Measurements from ENCODE around the gene LRRC38. TPM values are rescaled to one million over a fixed set of nuclear protein-coding genes. Genes with fewer than 3 reads are reported as not detected.

The LRRC38 gene
- total and polyA plus RNA-seq, 9 donors = 0.10 to 0.44 (median 0.27) TPM; not detected in 6

DNA sequence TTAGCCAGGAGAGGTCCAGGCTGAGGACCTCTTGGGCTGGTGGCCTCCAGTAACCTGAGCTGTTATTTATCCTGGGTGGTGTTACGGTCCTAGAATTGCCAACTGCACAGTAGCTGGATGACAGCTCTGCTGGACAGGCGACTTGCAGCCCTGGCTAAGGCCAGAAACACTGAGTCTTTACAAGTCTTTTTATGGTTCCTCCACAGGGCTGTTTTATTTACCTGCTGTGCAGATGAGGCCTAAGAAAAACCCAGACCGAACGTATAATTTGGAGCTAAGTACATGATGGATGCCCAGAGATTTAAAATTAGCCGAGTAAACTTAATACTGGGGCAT lies 30.4 kb upstream of the LRRC38 start:
- Histone ChIP-seq H3K36me3 (no peaks in the 10 kb centered on the region), H3K4me3 (no peak overlapping the region), H3K27ac (no peak overlapping the region), H3K27me3 (no peaks in the 10 kb centered on the region), H3K4me1 (ENCODE audit: insufficient read depth) (peaks cover 4% of the 10 kb centered on the region), H3K9me3 (no peaks in the 10 kb centered on the region)
- WGBS, 3 donors = 69 to 71% (median 70%) methylated on average over 5 of the region's 5 CpGs
- TF ChIP-seq EP300 (IDR thresholded peaks at IDR 0.05) (no peak), POLR2A (IDR thresholded peaks at IDR 0.05) (no peak)
- TF ChIP-seq, protein P1, sequence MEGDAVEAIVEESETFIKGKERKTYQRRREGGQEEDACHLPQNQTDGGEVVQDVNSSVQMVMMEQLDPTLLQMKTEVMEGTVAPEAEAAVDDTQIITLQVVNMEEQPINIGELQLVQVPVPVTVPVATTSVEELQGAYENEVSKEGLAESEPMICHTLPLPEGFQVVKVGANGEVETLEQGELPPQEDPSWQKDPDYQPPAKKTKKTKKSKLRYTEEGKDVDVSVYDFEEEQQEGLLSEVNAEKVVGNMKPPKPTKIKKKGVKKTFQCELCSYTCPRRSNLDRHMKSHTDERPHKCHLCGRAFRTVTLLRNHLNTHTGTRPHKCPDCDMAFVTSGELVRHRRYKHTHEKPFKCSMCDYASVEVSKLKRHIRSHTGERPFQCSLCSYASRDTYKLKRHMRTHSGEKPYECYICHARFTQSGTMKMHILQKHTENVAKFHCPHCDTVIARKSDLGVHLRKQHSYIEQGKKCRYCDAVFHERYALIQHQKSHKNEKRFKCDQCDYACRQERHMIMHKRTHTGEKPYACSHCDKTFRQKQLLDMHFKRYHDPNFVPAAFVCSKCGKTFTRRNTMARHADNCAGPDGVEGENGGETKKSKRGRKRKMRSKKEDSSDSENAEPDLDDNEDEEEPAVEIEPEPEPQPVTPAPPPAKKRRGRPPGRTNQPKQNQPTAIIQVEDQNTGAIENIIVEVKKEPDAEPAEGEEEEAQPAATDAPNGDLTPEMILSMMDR (IDR thresholded peaks at IDR 0.05) = no peak
- DNase-seq = no peak
- intact Hi-C loops (cut with DNase I) = no loop called here

DNA sequence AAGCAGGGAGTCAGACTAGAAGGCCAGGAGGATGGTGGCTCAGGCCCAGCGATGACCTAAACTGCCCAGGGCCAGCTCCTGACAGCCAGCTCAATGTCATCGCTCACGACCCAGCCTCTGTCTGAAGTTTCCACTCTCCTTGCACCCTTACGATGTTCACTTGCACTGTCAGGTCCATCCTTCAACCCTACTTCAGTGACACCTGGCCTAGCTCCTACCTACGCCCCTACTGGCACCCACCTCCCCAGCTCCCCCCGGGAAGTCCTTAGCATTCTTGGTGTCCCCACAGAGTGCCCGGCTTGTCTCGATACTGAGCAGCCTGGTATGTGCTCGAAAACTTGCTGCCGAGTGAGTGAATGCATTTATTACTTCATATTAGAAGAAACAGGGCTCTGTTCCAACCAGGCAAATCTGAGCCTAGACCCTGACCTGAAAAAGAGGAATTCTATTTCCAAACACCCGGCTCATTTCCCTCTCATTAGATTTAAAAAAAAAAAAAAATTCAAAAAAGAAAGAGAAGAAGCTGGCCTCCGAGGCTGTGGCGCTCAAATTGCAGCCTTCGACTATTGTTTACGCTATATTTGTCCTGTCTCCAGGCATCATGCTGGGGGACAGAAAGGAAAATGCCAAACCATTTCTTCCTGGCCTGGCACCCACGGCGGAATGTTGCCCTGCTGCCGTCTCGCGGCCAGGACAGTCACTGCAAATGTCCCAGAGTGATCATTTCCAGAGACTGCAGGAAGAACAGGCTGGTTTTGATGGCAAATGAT lies 29.8 kb upstream of the LRRC38 start:
- WGBS, 3 donors = 31 to 47% (median 36%) methylated on average over 20 of the region's 20 CpGs
- Histone ChIP-seq H3K27ac (no peak overlapping the region), H3K4me1 (ENCODE audit: insufficient read depth) (peaks cover 4% of the 10 kb centered on the region), H3K9me3 (no peaks in the 10 kb centered on the region), H3K4me3 (no peak overlapping the region), H3K36me3 (no peaks in the 10 kb centered on the region), H3K27me3 (no peaks in the 10 kb centered on the region)
- no peak for TF ChIP-seq POLR2A (IDR thresholded peaks at IDR 0.05)
- no peak for TF ChIP-seq EP300 (IDR thresholded peaks at IDR 0.05)
- TF ChIP-seq, protein P1 (IDR thresholded peaks at IDR 0.05) = peak in 1 of 3 donors; percentile 38
- intact Hi-C loops (cut with DNase I) = no loop called here
- peak; percentile 19 to 65 (median 34) for DNase-seq

DNA sequence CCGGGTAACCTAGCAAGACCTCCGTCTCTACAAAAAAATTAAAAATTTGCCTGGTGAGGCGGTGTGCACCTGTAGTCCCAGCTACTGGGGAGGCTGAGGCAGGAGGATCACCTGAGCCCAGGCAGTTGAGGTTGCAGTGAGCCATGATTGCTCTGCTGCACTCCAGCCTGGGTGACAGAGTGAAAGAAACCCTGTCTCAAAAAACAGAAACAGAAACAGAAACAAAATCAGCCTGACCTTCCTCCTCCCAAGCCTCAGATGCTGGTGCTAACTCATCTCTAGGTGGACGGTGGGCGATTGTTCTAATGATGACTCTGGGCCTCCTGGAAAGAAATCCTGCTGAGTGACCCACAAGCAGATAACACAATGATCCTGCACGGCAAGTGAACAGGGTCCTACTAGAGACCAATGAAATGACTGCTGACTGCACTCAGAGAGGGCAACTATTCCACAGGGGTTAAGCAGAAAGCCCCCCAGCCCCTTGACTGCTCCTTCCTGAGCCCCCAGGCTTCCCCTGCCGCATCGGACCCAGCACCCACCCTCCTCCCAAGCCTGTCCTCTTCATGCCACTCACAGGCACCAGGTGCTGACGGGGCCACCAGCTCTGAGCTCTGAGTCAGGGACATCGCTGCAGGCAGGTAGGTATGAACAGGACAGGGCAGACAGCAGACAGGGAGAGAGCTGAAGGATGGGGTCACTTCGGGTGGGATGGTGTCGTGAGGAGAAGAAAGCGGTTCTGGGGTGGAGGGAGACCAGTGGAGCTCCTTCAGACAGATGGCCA lies 27.8 kb upstream of the LRRC38 start:
- H3K36me3 ChIP-seq = no peaks in the 10 kb centered on the region
- 91 to 92% (median 91%) methylated on average over 13 of the region's 13 CpGs for WGBS, 3 donors
- H3K9me3 ChIP-seq = no peaks in the 10 kb centered on the region
- intact Hi-C loops (cut with DNase I) = no loop called here
- H3K27me3 ChIP-seq = no peaks in the 10 kb centered on the region
- no peak for DNase-seq
- H3K4me3 ChIP-seq = no peak overlapping the region
- no peak overlapping the region for H3K27ac ChIP-seq
- H3K4me1 ChIP-seq (ENCODE audit: insufficient read depth) = peaks cover 4% of the 10 kb centered on the region
- TF ChIP-seq POLR2A (IDR thresholded peaks at IDR 0.05) (no peak), EP300 (IDR thresholded peaks at IDR 0.05) (no peak)
- TF ChIP-seq, protein P1 (IDR thresholded peaks at IDR 0.05) = no peak

DNA sequence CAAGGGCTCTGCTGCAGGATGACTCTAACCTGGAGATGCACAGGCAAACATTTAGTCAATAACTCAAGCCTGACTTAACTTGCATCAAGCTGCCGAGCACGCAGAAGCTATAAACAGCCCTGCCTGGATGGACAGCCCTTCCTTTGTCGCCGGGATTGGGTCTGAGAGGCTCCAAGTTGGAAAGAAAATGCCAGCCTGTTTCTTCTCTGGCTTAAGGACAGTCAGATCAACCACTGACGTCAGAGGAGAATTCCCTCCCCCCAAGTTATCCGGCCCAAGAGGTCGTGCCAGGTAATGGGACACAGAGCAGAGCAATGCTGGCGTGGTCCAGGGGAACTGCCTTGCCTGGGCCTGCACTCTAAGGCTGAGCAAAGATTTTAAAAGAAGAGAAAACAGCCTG lies 27.1 kb upstream of the LRRC38 start:
- DNase-seq = peak in 1 of 5 donors; percentile 34
- WGBS, 3 donors = 27 to 63% (median 43%) methylated on average over 8 of the region's 8 CpGs

More for the DNA sequence above, 27.1 kb upstream of the LRRC38 start:
- Histone ChIP-seq H3K27me3 (no peaks in the 10 kb centered on the region), H3K27ac (no peak overlapping the region), H3K36me3 (no peaks in the 10 kb centered on the region), H3K4me1 (ENCODE audit: insufficient read depth) (peaks cover 4% of the 10 kb centered on the region), H3K4me3 (no peak overlapping the region), H3K9me3 (no peaks in the 10 kb centered on the region)
- no peak for TF ChIP-seq EP300 (IDR thresholded peaks at IDR 0.05)
- TF ChIP-seq, protein P1 (IDR thresholded peaks at IDR 0.05) = no peak
- no peak for TF ChIP-seq POLR2A (IDR thresholded peaks at IDR 0.05)
- intact Hi-C loops (cut with DNase I) = no loop called here

Data from ovary (tissue), 9 donors.